Neural crest cell (in vitro differentiated cells): ENCODE measurements around the gene MMP24. TPM values are rescaled to one million over a fixed set of nuclear protein-coding genes. Genes with fewer than 3 reads are reported as not detected.
"Not testable (repeated sequence)": the region's sequence is repeated elsewhere in the genome, so short reads cannot be mapped to it uniquely, and the experiment has no call there.

Experiments used
- DNase-seq: peaks from one replicate; pipeline ENCODE4 v3.0.0; 2021; ENCODE audit warnings: low read depth, mixed read lengths, low spot score
- H3K27ac Mint-ChIP-seq: one replicate; pipeline ENCODE4 v1.8.0; 2021; ENCODE audit warnings: mild to moderate bottlenecking, mixed read lengths; ENCODE audit not compliant: unreplicated experiment
- H3K27me3 Mint-ChIP-seq: 2 replicates; pipeline ENCODE4 v1.8.0; 2021; ENCODE audit warnings: low read depth, mild to moderate bottlenecking, mixed read lengths
- H3K36me3 Mint-ChIP-seq: 2 replicates; pipeline ENCODE4 v1.8.0; 2021; ENCODE audit warnings: low read depth, mild to moderate bottlenecking, mixed read lengths
- H3K4me1 Mint-ChIP-seq: 2 replicates; pipeline ENCODE4 v1.8.0; 2021; ENCODE audit warnings: mixed read lengths
- H3K4me3 Mint-ChIP-seq: one replicate; pipeline ENCODE4 v1.8.0; 2021; ENCODE audit warnings: mild to moderate bottlenecking, mixed read lengths
- H3K9me3 Mint-ChIP-seq: 2 replicates; pipeline ENCODE4 v1.8.0; 2021; ENCODE audit warnings: mixed read lengths
- total RNA-seq: library from RNA; stranded (reverse); gene quantifications from 2 replicates; pipeline ENCODE4 v1.2.1, GENCODE V29; 2021
- TF ChIP-seq, protein P1 (sequence below): fragments of 200-600 bp; sonication (generic); conservative IDR thresholded peaks from 2 replicates; pipeline ENCODE4 v1.5.0; 2021; ENCODE audit warnings: antibody characterized with exemption, mild to moderate bottlenecking

Gene MMP24
- total RNA-seq, 1 donor from 2014 or later = 2.9 TPM

DNA sequence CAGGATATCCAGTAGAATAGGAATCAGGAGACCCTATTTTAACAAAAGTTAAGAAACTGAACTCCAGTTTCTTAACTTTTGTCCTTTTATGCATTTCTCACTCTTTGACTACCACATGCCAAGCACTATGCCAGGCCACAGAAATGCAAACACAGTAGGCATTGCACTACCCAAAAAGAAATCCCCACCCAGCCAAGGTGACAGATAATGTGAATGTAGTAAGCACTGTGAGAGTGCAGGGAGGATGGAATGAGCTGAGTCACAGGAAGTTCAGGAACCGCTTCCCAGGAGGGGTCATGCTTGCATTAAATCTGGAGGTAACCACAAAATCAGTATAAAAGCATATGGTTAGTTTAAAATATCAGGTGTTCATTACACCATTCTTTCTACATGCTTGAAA is 85.8 kb downstream of the MMP24 start:
- Mint-ChIP-seq H3K4me1 (no peaks in the 10 kb centered on the region), H3K27me3 (no peaks in the 10 kb centered on the region), H3K4me3 (no peak overlapping the region), H3K36me3 (peaks cover 2% of the 10 kb centered on the region), H3K27ac (no peak overlapping the region), H3K9me3 (no peaks in the 10 kb centered on the region)
- DNase-seq = no peak
- TF ChIP-seq, protein P1, sequence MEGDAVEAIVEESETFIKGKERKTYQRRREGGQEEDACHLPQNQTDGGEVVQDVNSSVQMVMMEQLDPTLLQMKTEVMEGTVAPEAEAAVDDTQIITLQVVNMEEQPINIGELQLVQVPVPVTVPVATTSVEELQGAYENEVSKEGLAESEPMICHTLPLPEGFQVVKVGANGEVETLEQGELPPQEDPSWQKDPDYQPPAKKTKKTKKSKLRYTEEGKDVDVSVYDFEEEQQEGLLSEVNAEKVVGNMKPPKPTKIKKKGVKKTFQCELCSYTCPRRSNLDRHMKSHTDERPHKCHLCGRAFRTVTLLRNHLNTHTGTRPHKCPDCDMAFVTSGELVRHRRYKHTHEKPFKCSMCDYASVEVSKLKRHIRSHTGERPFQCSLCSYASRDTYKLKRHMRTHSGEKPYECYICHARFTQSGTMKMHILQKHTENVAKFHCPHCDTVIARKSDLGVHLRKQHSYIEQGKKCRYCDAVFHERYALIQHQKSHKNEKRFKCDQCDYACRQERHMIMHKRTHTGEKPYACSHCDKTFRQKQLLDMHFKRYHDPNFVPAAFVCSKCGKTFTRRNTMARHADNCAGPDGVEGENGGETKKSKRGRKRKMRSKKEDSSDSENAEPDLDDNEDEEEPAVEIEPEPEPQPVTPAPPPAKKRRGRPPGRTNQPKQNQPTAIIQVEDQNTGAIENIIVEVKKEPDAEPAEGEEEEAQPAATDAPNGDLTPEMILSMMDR = no peak

GRCh38 chr20:35314816-35315631 is 88.5 kb downstream of the MMP24 start:
- no peak overlapping the region for H3K27ac Mint-ChIP-seq
- H3K27me3 Mint-ChIP-seq = no peaks in the 10 kb centered on the region
- H3K4me3 Mint-ChIP-seq = no peak overlapping the region
- TF ChIP-seq, protein P1 = no peak
- H3K4me1 Mint-ChIP-seq = no peaks in the 10 kb centered on the region
- DNase-seq = no peak
- H3K9me3 Mint-ChIP-seq = no peaks in the 10 kb centered on the region
- peaks cover 2% of the 10 kb centered on the region for H3K36me3 Mint-ChIP-seq

- H3K4me3 Mint-ChIP-seq, H3K27me3 Mint-ChIP-seq, H3K27ac Mint-ChIP-seq, H3K36me3 Mint-ChIP-seq, H3K9me3 Mint-ChIP-seq, H3K4me1 Mint-ChIP-seq, DNase-seq: not testable (repeated sequence)
These were observed 89.1 kb downstream of the MMP24 start for GRCh38 chr20:35315632-35316020.

GRCh38 chr20:35316086-35316485 is 89.6 kb downstream of the MMP24 start:
- Mint-ChIP-seq H3K4me1 (no peaks in the 10 kb centered on the region), H3K27ac (no peak overlapping the region), H3K27me3 (no peaks in the 10 kb centered on the region), H3K36me3 (peaks cover 4% of the 10 kb centered on the region), H3K4me3 (no peak overlapping the region), H3K9me3 (no peaks in the 10 kb centered on the region)
- no peak for DNase-seq
- TF ChIP-seq, protein P1 = no peak

DNA sequence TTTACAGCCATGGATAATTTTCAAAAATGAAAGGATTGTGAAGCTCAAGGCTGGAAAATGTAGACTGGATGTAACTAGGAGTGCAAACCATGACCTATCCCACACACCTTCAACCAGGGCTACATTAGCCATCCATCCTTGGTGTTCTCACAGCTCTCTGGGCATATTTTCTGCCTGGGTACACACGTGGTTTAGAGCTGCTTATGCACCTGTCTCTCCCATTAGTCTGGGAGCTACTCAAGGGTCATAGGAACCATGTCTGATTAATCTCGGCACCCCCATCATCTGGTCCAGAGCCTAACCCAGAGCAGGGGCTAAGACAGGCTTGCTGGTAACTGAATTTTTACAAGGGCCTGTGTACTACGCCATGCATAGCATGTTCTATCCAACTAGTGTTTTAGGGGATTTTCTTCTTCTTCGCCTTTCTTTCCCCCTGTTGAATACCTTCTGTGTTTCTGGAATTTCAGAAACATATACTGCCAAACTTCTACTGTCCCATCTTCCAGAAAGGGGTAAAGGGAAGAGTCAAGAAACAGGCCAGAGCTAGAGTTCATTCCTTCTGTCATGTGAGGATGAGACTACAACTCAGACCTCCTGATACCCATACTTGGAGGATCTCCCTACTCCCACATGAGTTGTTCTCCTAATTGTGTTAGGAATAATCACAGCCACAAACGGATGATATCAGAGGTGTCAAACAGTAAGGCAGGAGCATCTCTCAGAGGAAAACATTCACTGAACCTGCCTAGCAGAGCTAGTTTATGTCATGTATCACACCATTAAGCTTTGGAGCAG is 91.1 kb downstream of the MMP24 start:
- no peak for DNase-seq
- Mint-ChIP-seq H3K36me3 (peaks cover 3% of the 10 kb centered on the region), H3K4me3 (no peak overlapping the region), H3K27ac (peak overlapping the region; percentile 51), H3K9me3 (no peaks in the 10 kb centered on the region), H3K27me3 (no peaks in the 10 kb centered on the region), H3K4me1 (no peaks in the 10 kb centered on the region)
- TF ChIP-seq, protein P1 = no peak
